H1 (cell line): ENCODE results near the gene PARD3.

ENCODE experiments used
- POLR2A ChIP-seq, 2 experiments: IDR thresholded peaks; 1 replicate in 1 of 2; 2 replicates in 1 of 2; pipeline ENCODE4 v1.6.1; 2011; ENCODE audit warnings: low read depth in 2 of 2, low read length in 2 of 2, mild to moderate bottlenecking in 2 of 2; ENCODE audit errors: control extremely low read depth in 1 of 2
- RFX5 ChIP-seq: IDR thresholded peaks from 2 replicates; pipeline ENCODE4 v1.6.1; 2011; ENCODE audit warnings: low read depth, low read length, improper control_type of control experiment, borderline replicate concordance
- TF ChIP-seq, protein P1 (sequence below), 3 experiments: IDR thresholded peaks; 1 replicate in 2 of 3; 2 replicates in 1 of 3; pipeline versions ENCODE4 v1.5.1 to v1.6.1; 2011; ENCODE audit warnings: low read length in 3 of 3, mild to moderate bottlenecking in 3 of 3, inconsistent platforms in 2 of 3, low read depth in 1 of 3, moderate library complexity in 1 of 3; ENCODE audit not compliant: insufficient read depth in 1 of 3; ENCODE audit errors: control extremely low read depth in 1 of 3
- TF ChIP-seq, protein P2 (sequence below): IDR thresholded peaks from 2 replicates; pipeline ENCODE4 v1.6.1; 2011; ENCODE audit warnings: low read depth, mild to moderate bottlenecking, low read length; ENCODE audit not compliant: insufficient read depth

DNA sequence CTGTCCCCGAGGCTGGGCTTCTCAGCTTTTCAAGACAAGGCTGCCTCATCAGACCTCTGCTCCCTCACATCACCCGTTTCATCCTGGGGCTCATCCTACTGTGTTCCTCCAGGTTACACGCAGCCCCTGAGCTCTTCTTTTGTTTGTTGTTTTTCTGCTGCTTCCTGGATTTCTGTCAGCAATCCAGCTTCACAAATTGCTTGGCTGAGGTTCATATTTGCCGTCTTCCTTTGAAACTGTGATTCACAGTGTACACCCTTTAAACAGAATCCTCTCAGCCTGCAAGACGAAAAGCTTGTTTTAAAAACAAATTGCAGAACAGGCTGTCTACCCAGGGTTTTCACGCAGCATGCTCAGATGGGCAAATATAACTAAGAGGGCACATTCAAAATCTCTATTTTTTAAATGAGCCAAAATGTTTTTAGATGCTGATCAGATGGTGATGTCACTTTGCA is 39.1 kb upstream of the PARD3 start:
- TF ChIP-seq, protein P1, sequence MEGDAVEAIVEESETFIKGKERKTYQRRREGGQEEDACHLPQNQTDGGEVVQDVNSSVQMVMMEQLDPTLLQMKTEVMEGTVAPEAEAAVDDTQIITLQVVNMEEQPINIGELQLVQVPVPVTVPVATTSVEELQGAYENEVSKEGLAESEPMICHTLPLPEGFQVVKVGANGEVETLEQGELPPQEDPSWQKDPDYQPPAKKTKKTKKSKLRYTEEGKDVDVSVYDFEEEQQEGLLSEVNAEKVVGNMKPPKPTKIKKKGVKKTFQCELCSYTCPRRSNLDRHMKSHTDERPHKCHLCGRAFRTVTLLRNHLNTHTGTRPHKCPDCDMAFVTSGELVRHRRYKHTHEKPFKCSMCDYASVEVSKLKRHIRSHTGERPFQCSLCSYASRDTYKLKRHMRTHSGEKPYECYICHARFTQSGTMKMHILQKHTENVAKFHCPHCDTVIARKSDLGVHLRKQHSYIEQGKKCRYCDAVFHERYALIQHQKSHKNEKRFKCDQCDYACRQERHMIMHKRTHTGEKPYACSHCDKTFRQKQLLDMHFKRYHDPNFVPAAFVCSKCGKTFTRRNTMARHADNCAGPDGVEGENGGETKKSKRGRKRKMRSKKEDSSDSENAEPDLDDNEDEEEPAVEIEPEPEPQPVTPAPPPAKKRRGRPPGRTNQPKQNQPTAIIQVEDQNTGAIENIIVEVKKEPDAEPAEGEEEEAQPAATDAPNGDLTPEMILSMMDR (IDR thresholded peaks at IDR 0.05; ENCODE audit: control extremely low read depth in 1 of 3, insufficient read depth in 1 of 3, low read depth in 1 of 3, low read length in 3 of 3): no peak
- TF ChIP-seq POLR2A (IDR thresholded peaks at IDR 0.05; ENCODE audit: control extremely low read depth in 1 of 2, low read depth in 2 of 2, low read length in 2 of 2): no peak
- TF ChIP-seq, protein P2, sequence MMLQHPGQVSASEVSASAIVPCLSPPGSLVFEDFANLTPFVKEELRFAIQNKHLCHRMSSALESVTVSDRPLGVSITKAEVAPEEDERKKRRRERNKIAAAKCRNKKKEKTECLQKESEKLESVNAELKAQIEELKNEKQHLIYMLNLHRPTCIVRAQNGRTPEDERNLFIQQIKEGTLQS: no peak
- TF ChIP-seq RFX5: no peak
